RWPE2 (cell line): ENCODE measurements around the gene HSPB6.

Experiments used
- ATAC-seq: fragments of 200-7000 bp; cut with Tn5 transposase; 3 replicates; pipeline ENCODE4 v1.9.1; 2021; ENCODE audit warnings: low read depth
- DNase-seq: peaks from one replicate; pipeline ENCODE4 v3.0.0-alpha.2; 2020; ENCODE audit warnings: low spot score
- H3K27ac ChIP-seq: fragments of 450-650 bp; 2 replicates; pipeline ENCODE4 v1.5.1; 2017; ENCODE audit warnings: mild to moderate bottlenecking; ENCODE audit not compliant: poor library complexity, severe bottlenecking
- H3K27me3 ChIP-seq: fragments of 250-450 bp; sonication (Bioruptor Pico); 2 replicates; pipeline ENCODE4 v1.5.1; 2021; ENCODE audit warnings: mild to moderate bottlenecking, moderate library complexity; ENCODE audit not compliant: insufficient read depth, poor library complexity, severe bottlenecking
- H3K36me3 ChIP-seq: fragments of 250-450 bp; sonication (Bioruptor Pico); 2 replicates; pipeline ENCODE4 v1.5.1; 2020; ENCODE audit warnings: low read depth, mild to moderate bottlenecking, moderate library complexity
- H3K4me1 ChIP-seq: fragments of 250-450 bp; sonication (Bioruptor Pico); 2 replicates; pipeline ENCODE4 v1.5.1; 2021; ENCODE audit warnings: mild to moderate bottlenecking, moderate library complexity; ENCODE audit not compliant: insufficient read depth, poor library complexity, severe bottlenecking
- H3K4me3 ChIP-seq: fragments of 250-450 bp; sonication (Bioruptor Pico); 2 replicates; pipeline ENCODE4 v1.5.1; 2021; ENCODE audit warnings: mild to moderate bottlenecking, moderate library complexity; ENCODE audit not compliant: severe bottlenecking
- H3K9me3 ChIP-seq: fragments of 250-450 bp; sonication (Bioruptor Pico); 2 replicates; pipeline ENCODE4 v1.5.1; 2021; ENCODE audit warnings: mild to moderate bottlenecking, moderate library complexity; ENCODE audit not compliant: severe bottlenecking
- CTCF ChIP-seq: fragments of 450-650 bp; IDR thresholded peaks from one replicate; pipeline ENCODE4 v1.5.1; 2017; ENCODE audit warnings: mild to moderate bottlenecking, moderate library complexity; ENCODE audit not compliant: poor library complexity, severe bottlenecking

The HSPB6 gene

GRCh38 chr19:35764432-35765315 is 7.8 kb upstream of the HSPB6 start:
- no peak for TF ChIP-seq CTCF
- peaks cover 47% of the 10 kb centered on the region for H3K36me3 ChIP-seq

GRCh38 chr19:35760711-35761349 is 4.0 kb upstream of the HSPB6 start:
- peaks cover 55% of the 10 kb centered on the region for H3K36me3 ChIP-seq
- no peaks in the 10 kb centered on the region for H3K27me3 ChIP-seq
- H3K4me3 ChIP-seq: no peak overlapping the region
- H3K27ac ChIP-seq: no peak overlapping the region
- no peak for TF ChIP-seq CTCF
- ATAC-seq (no peak), DNase-seq (no peak)
- H3K4me1 ChIP-seq: no peaks in the 10 kb centered on the region
- H3K9me3 ChIP-seq: no peaks in the 10 kb centered on the region

More at GRCh38 chr19:35764432-35765315, 7.8 kb upstream of the HSPB6 start:
- ATAC-seq (no peak), DNase-seq (peak; percentile 38)
- H3K27me3 ChIP-seq: no peaks in the 10 kb centered on the region
- no peaks in the 10 kb centered on the region for H3K9me3 ChIP-seq
- no peaks in the 10 kb centered on the region for H3K4me1 ChIP-seq
- no peak overlapping the region for H3K27ac ChIP-seq
- H3K4me3 ChIP-seq: no peak overlapping the region

GRCh38 chr19:35759697-35760096 is 2.9 kb upstream of the HSPB6 start:
- H3K36me3 ChIP-seq: peaks cover 46% of the 10 kb centered on the region
- H3K9me3 ChIP-seq: no peaks in the 10 kb centered on the region
- H3K4me1 ChIP-seq: no peaks in the 10 kb centered on the region
- DNase-seq: no peak
- TF ChIP-seq CTCF: no peak
- H3K27me3 ChIP-seq: no peaks in the 10 kb centered on the region
- ATAC-seq: no peak
- H3K27ac ChIP-seq: no peak overlapping the region
- no peak overlapping the region for H3K4me3 ChIP-seq

GRCh38 chr19:35757749-35758608 is 1.1 kb upstream of the HSPB6 start, which contains the start of gene PROSER3:
Gene PROSER3, plus strand, starts transcription at chr19:35758176. Its CDS starts 40 bp downstream, at chr19:35758216.
- peaks cover 37% of the 10 kb centered on the region for H3K36me3 ChIP-seq
- peak within 1 kb of the TSS; percentile 71 for H3K27ac ChIP-seq
- DNase-seq: peak; percentile 98
- no peaks in the 10 kb centered on the region for H3K4me1 ChIP-seq
- ATAC-seq: peak; percentile 96
- no peaks in the 10 kb centered on the region for H3K27me3 ChIP-seq
- H3K4me3 ChIP-seq: peak within 1 kb of the TSS; percentile 89
- TF ChIP-seq CTCF: no peak
- no peaks in the 10 kb centered on the region for H3K9me3 ChIP-seq
